SH-SY5Y (cell line): Measurements from ENCODE around the gene TMEM164.

Experiments
- GATA2 ChIP-seq: IDR thresholded peaks from 2 replicates; pipeline ENCODE4 v1.6.1; 2011; ENCODE audit warnings: mild to moderate bottlenecking, low read depth, low read length
- GATA3 ChIP-seq: IDR thresholded peaks from 2 replicates; pipeline ENCODE4 v1.6.1; 2011; ENCODE audit warnings: low read depth, mild to moderate bottlenecking, low read length, moderate library complexity

- no peak for TF ChIP-seq GATA2
- no peak for TF ChIP-seq GATA3
Measured at GRCh38 chrX:110182865-110183264, 180.0 kb downstream of the TMEM164 start.
